ENCODE results near the gene EIF3K. TPM values are rescaled to one million over a fixed set of nuclear protein-coding genes. Genes with fewer than 3 reads are reported as not detected.

Gene EIF3K
- total and polyA plus RNA-seq, 10 of the 15 experiments (the other 5 are each of a cell fraction or from before 2014, with no cell fraction given): 330 to 927 (median 436) TPM

DNA sequence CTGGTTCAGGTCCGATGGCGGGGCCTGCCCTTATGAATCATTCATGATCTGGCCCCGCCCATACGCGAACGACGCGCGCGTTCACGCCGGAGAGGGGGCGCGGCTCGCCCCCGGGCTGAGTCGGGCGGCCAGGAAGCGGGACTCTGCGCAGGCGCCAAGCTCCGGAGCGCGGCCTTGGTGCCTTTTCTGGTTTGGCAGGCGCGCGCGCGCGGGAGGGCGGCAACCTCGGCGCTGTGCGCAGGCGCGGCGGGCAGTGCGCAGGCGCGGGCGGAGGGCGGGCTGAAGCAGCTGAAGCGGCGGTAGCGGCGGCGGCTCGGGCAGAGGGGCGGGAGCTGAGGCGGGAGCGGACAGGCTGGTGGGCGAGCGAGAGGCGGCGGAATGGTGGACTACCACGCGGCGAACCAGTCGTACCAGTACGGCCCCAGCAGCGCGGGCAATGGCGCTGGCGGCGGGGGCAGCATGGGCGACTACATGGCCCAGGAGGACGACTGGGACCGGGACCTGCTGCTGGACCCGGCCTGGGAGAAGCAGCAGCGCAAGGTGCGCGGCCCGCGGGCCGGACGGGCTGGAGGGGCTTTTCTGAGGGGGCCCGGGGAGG is 28.5 kb downstream of the EIF3K start, which contains the start of gene ACTN4 (continued):
- TF ChIP-seq, protein P1, sequence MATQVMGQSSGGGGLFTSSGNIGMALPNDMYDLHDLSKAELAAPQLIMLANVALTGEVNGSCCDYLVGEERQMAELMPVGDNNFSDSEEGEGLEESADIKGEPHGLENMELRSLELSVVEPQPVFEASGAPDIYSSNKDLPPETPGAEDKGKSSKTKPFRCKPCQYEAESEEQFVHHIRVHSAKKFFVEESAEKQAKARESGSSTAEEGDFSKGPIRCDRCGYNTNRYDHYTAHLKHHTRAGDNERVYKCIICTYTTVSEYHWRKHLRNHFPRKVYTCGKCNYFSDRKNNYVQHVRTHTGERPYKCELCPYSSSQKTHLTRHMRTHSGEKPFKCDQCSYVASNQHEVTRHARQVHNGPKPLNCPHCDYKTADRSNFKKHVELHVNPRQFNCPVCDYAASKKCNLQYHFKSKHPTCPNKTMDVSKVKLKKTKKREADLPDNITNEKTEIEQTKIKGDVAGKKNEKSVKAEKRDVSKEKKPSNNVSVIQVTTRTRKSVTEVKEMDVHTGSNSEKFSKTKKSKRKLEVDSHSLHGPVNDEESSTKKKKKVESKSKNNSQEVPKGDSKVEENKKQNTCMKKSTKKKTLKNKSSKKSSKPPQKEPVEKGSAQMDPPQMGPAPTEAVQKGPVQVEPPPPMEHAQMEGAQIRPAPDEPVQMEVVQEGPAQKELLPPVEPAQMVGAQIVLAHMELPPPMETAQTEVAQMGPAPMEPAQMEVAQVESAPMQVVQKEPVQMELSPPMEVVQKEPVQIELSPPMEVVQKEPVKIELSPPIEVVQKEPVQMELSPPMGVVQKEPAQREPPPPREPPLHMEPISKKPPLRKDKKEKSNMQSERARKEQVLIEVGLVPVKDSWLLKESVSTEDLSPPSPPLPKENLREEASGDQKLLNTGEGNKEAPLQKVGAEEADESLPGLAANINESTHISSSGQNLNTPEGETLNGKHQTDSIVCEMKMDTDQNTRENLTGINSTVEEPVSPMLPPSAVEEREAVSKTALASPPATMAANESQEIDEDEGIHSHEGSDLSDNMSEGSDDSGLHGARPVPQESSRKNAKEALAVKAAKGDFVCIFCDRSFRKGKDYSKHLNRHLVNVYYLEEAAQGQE (IDR thresholded peaks at IDR 0.05; ENCODE audit: low read depth, low read length): 0 out of 2 replicates have a peak, but pooled peaks have one; percentile 24
- TF ChIP-seq, protein P2, sequence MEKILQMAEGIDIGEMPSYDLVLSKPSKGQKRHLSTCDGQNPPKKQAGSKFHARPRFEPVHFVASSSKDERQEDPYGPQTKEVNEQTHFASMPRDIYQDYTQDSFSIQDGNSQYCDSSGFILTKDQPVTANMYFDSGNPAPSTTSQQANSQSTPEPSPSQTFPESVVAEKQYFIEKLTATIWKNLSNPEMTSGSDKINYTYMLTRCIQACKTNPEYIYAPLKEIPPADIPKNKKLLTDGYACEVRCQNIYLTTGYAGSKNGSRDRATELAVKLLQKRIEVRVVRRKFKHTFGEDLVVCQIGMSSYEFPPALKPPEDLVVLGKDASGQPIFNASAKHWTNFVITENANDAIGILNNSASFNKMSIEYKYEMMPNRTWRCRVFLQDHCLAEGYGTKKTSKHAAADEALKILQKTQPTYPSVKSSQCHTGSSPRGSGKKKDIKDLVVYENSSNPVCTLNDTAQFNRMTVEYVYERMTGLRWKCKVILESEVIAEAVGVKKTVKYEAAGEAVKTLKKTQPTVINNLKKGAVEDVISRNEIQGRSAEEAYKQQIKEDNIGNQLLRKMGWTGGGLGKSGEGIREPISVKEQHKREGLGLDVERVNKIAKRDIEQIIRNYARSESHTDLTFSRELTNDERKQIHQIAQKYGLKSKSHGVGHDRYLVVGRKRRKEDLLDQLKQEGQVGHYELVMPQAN (conservative IDR thresholded peaks at IDR 0.05): peak; percentile 96

Data from GM12878 (cell line).